ENCODE data around the gene CDYL. TPM values are rescaled to one million over a fixed set of nuclear protein-coding genes. Genes with fewer than 3 reads are reported as not detected.
"Not testable (repeated sequence)": the region's sequence is repeated elsewhere in the genome, so short reads cannot be mapped to it uniquely, and the experiment has no call there.

CDYL gene
- total RNA-seq, 1 donor from 2014 or later, result 53.5 TPM

- H3K4me1 Mint-ChIP-seq, result no peaks in the 10 kb centered on the region
- H3K27me3 ChIP-seq, result no peaks in the 10 kb centered on the region
- no peak overlapping the region for H3K4me3 Mint-ChIP-seq
- H3K27ac ChIP-seq, result no peak overlapping the region
- no peak overlapping the region for H3K4me3 ChIP-seq
- H3K9me3 Mint-ChIP-seq, result peaks cover 59% of the 10 kb centered on the region
- H3K4me1 ChIP-seq, result no peaks in the 10 kb centered on the region
- DNase-seq (ENCODE audit: low spot score), result no peak
- H4K20me1 ChIP-seq (ENCODE audit: low read depth), result peaks cover 6% of the 10 kb centered on the region
- H2AFZ ChIP-seq (replicated peaks), result no peak overlapping the region
- TF ChIP-seq CTCF (IDR thresholded peaks at IDR 0.05) (no peak), EZH2 (IDR thresholded peaks at IDR 0.05) (no peak), EZH2phosphoT487 (IDR thresholded peaks at IDR 0.05) (no peak)
- no peaks in the 10 kb centered on the region for H3F3A ChIP-seq (ENCODE audit: low read depth)
- H3K36me3 ChIP-seq, result peaks cover 6% of the 10 kb centered on the region
- no peak overlapping the region for H3K4me2 ChIP-seq
- H3K9me3 ChIP-seq (ENCODE audit: low read depth), result peaks cover 16% of the 10 kb centered on the region
- no peak overlapping the region for H3K27ac Mint-ChIP-seq
- no peak overlapping the region for H3K9ac ChIP-seq
- H3K36me3 Mint-ChIP-seq, result peaks cover 28% of the 10 kb centered on the region
- peaks cover 87% of the 10 kb centered on the region for H3K79me2 ChIP-seq (ENCODE audit: low read depth)
- no peaks in the 10 kb centered on the region for H3K27me3 Mint-ChIP-seq (ENCODE audit: insufficient read depth, low read depth)
Measured at GRCh38 chr6:4828187-4828698, 52.0 kb downstream of the CDYL start.

- peaks cover 3% of the 10 kb centered on the region for H4K20me1 ChIP-seq (ENCODE audit: low read depth)
- no peak overlapping the region for H3K9ac ChIP-seq
- no peaks in the 10 kb centered on the region for H3K27me3 ChIP-seq
- H3K4me2 ChIP-seq, result no peak overlapping the region
- no peak overlapping the region for H3K4me3 Mint-ChIP-seq
- H3K27ac ChIP-seq, result no peak overlapping the region
- no peak for DNase-seq (ENCODE audit: low spot score)
- H3K4me1 ChIP-seq, result no peaks in the 10 kb centered on the region
- TF ChIP-seq CTCF (IDR thresholded peaks at IDR 0.05) (no peak), EZH2phosphoT487 (IDR thresholded peaks at IDR 0.05) (no peak)
- H3F3A ChIP-seq (ENCODE audit: low read depth), result no peaks in the 10 kb centered on the region
- H3K27me3 Mint-ChIP-seq (ENCODE audit: insufficient read depth, low read depth), result no peaks in the 10 kb centered on the region
- no peak overlapping the region for H3K27ac Mint-ChIP-seq
- peaks cover 16% of the 10 kb centered on the region for H3K9me3 ChIP-seq (ENCODE audit: low read depth)
- H3K36me3 Mint-ChIP-seq, result peaks cover 24% of the 10 kb centered on the region
- H3K4me1 Mint-ChIP-seq, result no peaks in the 10 kb centered on the region
- H2AFZ ChIP-seq (replicated peaks), result no peak overlapping the region
- H3K9me3 Mint-ChIP-seq, result peaks cover 52% of the 10 kb centered on the region
- H3K4me3 ChIP-seq, result no peak overlapping the region
- H3K36me3 ChIP-seq, result peaks cover 6% of the 10 kb centered on the region
- peaks cover 78% of the 10 kb centered on the region for H3K79me2 ChIP-seq (ENCODE audit: low read depth)
Measured at GRCh38 chr6:4829089-4829488, 52.9 kb downstream of the CDYL start.

GRCh38 chr6:4835540-4835939, 59.3 kb downstream of the CDYL start:
- Mint-ChIP-seq H3K36me3 (peaks cover 26% of the 10 kb centered on the region), H3K9me3 (peaks cover 51% of the 10 kb centered on the region)
- not testable (repeated sequence) for H3K4me3 ChIP-seq; H3K27me3 ChIP-seq; H3K4me2 ChIP-seq; H3K27ac ChIP-seq; H4K20me1 ChIP-seq (ENCODE audit: low read depth); H3K4me3 Mint-ChIP-seq; DNase-seq (ENCODE audit: low spot score); H3F3A ChIP-seq (ENCODE audit: low read depth); H3K36me3 ChIP-seq; H3K9me3 ChIP-seq (ENCODE audit: low read depth); H3K27ac Mint-ChIP-seq; H3K27me3 Mint-ChIP-seq (ENCODE audit: insufficient read depth, low read depth); H3K4me1 ChIP-seq; H3K4me1 Mint-ChIP-seq; H3K9ac ChIP-seq; H2AFZ ChIP-seq (replicated peaks)
- H3K79me2 ChIP-seq (ENCODE audit: low read depth), result peaks cover 74% of the 10 kb centered on the region

- DNase-seq (ENCODE audit: low spot score), result no peak
- TF ChIP-seq CTCF (IDR thresholded peaks at IDR 0.05), result no peak
- no peak for TF ChIP-seq EZH2phosphoT487 (IDR thresholded peaks at IDR 0.05)
- no peak for TF ChIP-seq EZH2 (IDR thresholded peaks at IDR 0.05)
- Mint-ChIP-seq H3K4me1 (no peaks in the 10 kb centered on the region), H3K36me3 (peaks cover 42% of the 10 kb centered on the region), H3K27ac (no peak overlapping the region), H3K9me3 (peaks cover 83% of the 10 kb centered on the region), H3K27me3 (ENCODE audit: insufficient read depth, low read depth) (peaks cover 2% of the 10 kb centered on the region), H3K4me3 (no peak overlapping the region)
- H3K9ac ChIP-seq, result no peak overlapping the region
- H3K9me3 ChIP-seq (ENCODE audit: low read depth), result peaks cover 24% of the 10 kb centered on the region
- no peaks in the 10 kb centered on the region for H4K20me1 ChIP-seq (ENCODE audit: low read depth)
- H3K27me3 ChIP-seq, result no peaks in the 10 kb centered on the region
- no peak overlapping the region for H2AFZ ChIP-seq (replicated peaks)
- H3F3A ChIP-seq (ENCODE audit: low read depth), result peaks cover 18% of the 10 kb centered on the region
- no peak overlapping the region for H3K4me2 ChIP-seq
- peaks cover 16% of the 10 kb centered on the region for H3K36me3 ChIP-seq
- no peak overlapping the region for H3K4me3 ChIP-seq
- H3K79me2 ChIP-seq (ENCODE audit: low read depth), result peaks cover 99% of the 10 kb centered on the region
- H3K27ac ChIP-seq, result no peak overlapping the region
- no peaks in the 10 kb centered on the region for H3K4me1 ChIP-seq
Measured at GRCh38 chr6:4840169-4840568, 64.0 kb downstream of the CDYL start.

Data from neural progenitor cell (in vitro differentiated cells).